Fibroblast of lung (primary cell): ENCODE measurements around the gene TSHZ2.

ENCODE experiments used
- EZH2 ChIP-seq: IDR thresholded peaks from 2 replicates; pipeline ENCODE4 v1.5.1; 2012; ENCODE audit warnings: low read length, control low read depth, mild to moderate bottlenecking; ENCODE audit errors: missing control alignments
- TF ChIP-seq, protein P1 (sequence below), 2 donors: IDR thresholded peaks in 1 of 2; conservative IDR thresholded peaks in 1 of 2; 1 replicate in 1 of 2; 2 replicates in 1 of 2; pipeline ENCODE4 v1.5.1; 2011 to 2012; ENCODE audit warnings: low read length in 2 of 2, control low read depth in 1 of 2, inconsistent platforms in 1 of 2, low read depth in 1 of 2, mild to moderate bottlenecking in 1 of 2

DNA sequence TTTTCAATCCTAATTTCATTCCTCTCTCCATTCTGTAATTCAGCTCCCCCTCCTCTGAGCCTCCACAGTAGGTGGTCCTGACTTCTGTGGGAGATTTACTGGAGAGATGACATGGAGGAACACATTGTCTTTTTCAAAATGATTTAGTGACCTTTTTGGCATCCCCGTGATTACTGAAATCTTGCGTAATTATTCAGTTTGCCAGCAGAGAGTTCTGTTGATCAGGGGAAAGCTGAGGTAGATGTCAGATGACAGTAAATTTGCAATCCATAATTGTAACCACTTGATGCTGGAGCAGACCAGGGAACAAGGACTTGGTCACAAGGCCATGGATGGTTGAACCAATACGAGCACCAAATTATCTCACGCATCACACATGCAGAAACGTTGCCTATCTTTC is 302.2 kb downstream of the TSHZ2 start:
- TF ChIP-seq, protein P1, sequence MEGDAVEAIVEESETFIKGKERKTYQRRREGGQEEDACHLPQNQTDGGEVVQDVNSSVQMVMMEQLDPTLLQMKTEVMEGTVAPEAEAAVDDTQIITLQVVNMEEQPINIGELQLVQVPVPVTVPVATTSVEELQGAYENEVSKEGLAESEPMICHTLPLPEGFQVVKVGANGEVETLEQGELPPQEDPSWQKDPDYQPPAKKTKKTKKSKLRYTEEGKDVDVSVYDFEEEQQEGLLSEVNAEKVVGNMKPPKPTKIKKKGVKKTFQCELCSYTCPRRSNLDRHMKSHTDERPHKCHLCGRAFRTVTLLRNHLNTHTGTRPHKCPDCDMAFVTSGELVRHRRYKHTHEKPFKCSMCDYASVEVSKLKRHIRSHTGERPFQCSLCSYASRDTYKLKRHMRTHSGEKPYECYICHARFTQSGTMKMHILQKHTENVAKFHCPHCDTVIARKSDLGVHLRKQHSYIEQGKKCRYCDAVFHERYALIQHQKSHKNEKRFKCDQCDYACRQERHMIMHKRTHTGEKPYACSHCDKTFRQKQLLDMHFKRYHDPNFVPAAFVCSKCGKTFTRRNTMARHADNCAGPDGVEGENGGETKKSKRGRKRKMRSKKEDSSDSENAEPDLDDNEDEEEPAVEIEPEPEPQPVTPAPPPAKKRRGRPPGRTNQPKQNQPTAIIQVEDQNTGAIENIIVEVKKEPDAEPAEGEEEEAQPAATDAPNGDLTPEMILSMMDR (conservative IDR thresholded peaks at IDR 0.05 in 1 of 2, IDR thresholded peaks at IDR 0.05 in 1 of 2; ENCODE audit: low read depth in 1 of 2, low read length in 2 of 2): no peak
- TF ChIP-seq EZH2: no peak
